Chondrocyte (in vitro differentiated cells): ENCODE results near the gene MPST. TPM values are rescaled to one million over a fixed set of nuclear protein-coding genes. Genes with fewer than 3 reads are reported as not detected.
A peak's percentile ranks its signal among the peaks of the same experiment; 100 is the strongest.

ENCODE experiments used
- DNase-seq: peaks from one replicate; pipeline ENCODE4 v3.0.0; 2021; ENCODE audit warnings: mixed read lengths, low spot score
- H3K27ac Mint-ChIP-seq: one replicate; pipeline ENCODE4 v1.8.0; 2021; ENCODE audit warnings: mild to moderate bottlenecking, moderate library complexity, mixed read lengths; ENCODE audit not compliant: unreplicated experiment
- H3K27me3 Mint-ChIP-seq: 2 replicates; pipeline ENCODE4 v1.8.0; 2021; ENCODE audit warnings: low read depth, mixed read lengths
- H3K36me3 Mint-ChIP-seq: 2 replicates; pipeline ENCODE4 v1.8.0; 2021; ENCODE audit warnings: low read depth, mixed read lengths
- H3K4me1 Mint-ChIP-seq: 2 replicates; pipeline ENCODE4 v1.8.0; 2021; ENCODE audit warnings: low read depth, mild to moderate bottlenecking, mixed read lengths
- H3K4me3 Mint-ChIP-seq: one replicate; pipeline ENCODE4 v1.8.0; 2021; ENCODE audit warnings: mild to moderate bottlenecking, moderate library complexity, mixed read lengths; ENCODE audit not compliant: unreplicated experiment
- H3K9me3 Mint-ChIP-seq: 2 replicates; pipeline ENCODE4 v1.8.0; 2021; ENCODE audit warnings: low read depth, mixed read lengths
- CTCF ChIP-seq: fragments of 200-600 bp; sonication (generic); IDR thresholded peaks from 2 replicates; pipeline ENCODE4 v1.5.0; 2021; ENCODE audit warnings: antibody characterized with exemption, mild to moderate bottlenecking, moderate library complexity
- total RNA-seq: library from RNA; stranded (reverse); gene quantifications from 3 replicates; pipeline ENCODE4 v1.2.1, GENCODE V29; 2021

MPST gene
- total RNA-seq, 1 donor from 2014 or later: 71.4 TPM

GRCh38 chr22:36997746-36998145, 21.8 kb upstream of the MPST start:
- peaks cover 2% of the 10 kb centered on the region for H3K36me3 Mint-ChIP-seq
- no peak overlapping the region for H3K4me3 Mint-ChIP-seq
- DNase-seq: no peak
- H3K27ac Mint-ChIP-seq: no peak overlapping the region
- H3K27me3 Mint-ChIP-seq: peaks cover 29% of the 10 kb centered on the region
- no peak for TF ChIP-seq CTCF
- H3K9me3 Mint-ChIP-seq: no peaks in the 10 kb centered on the region
- H3K4me1 Mint-ChIP-seq: peaks cover 2% of the 10 kb centered on the region

- no peak for DNase-seq
- peak; percentile 31 for TF ChIP-seq CTCF
- Mint-ChIP-seq H3K4me3 (no peak overlapping the region), H3K9me3 (no peaks in the 10 kb centered on the region), H3K27ac (no peak overlapping the region), H3K36me3 (peaks cover 2% of the 10 kb centered on the region), H3K27me3 (peaks cover 32% of the 10 kb centered on the region), H3K4me1 (peaks cover 2% of the 10 kb centered on the region)
Measured at GRCh38 chr22:36998620-36999351, 20.8 kb upstream of the MPST start.

- Mint-ChIP-seq H3K27ac (no peak overlapping the region), H3K4me1 (peaks cover 2% of the 10 kb centered on the region), H3K4me3 (no peak overlapping the region), H3K27me3 (peaks cover 34% of the 10 kb centered on the region), H3K36me3 (peaks cover 2% of the 10 kb centered on the region), H3K9me3 (no peaks in the 10 kb centered on the region)
- no peak for TF ChIP-seq CTCF
- DNase-seq: no peak
Measured at GRCh38 chr22:36999463-36999862, 20.1 kb upstream of the MPST start.

GRCh38 chr22:37000676-37001534, 18.6 kb upstream of the MPST start:
- Mint-ChIP-seq H3K4me3 (no peak overlapping the region), H3K27ac (no peak overlapping the region), H3K27me3 (peaks cover 34% of the 10 kb centered on the region), H3K9me3 (peaks cover 7% of the 10 kb centered on the region), H3K4me1 (peaks cover 2% of the 10 kb centered on the region), H3K36me3 (peaks cover 2% of the 10 kb centered on the region)
- no peak for DNase-seq
- no peak for TF ChIP-seq CTCF

- Mint-ChIP-seq H3K27me3 (peaks cover 35% of the 10 kb centered on the region), H3K4me1 (peaks cover 2% of the 10 kb centered on the region), H3K9me3 (peaks cover 11% of the 10 kb centered on the region), H3K36me3 (peaks cover 2% of the 10 kb centered on the region), H3K27ac (no peak overlapping the region), H3K4me3 (no peak overlapping the region)
- no peak for TF ChIP-seq CTCF
- no peak for DNase-seq
Measured at GRCh38 chr22:37001826-37002225, 17.7 kb upstream of the MPST start.
